ENCODE data around the gene UNC13A. TPM values are rescaled to one million over a fixed set of nuclear protein-coding genes. Genes with fewer than 3 reads are reported as not detected.

UNC13A gene
- total RNA-seq, 4 donors from 2014 or later, result 0.06 to 0.22 TPM; not detected in 2

DNA sequence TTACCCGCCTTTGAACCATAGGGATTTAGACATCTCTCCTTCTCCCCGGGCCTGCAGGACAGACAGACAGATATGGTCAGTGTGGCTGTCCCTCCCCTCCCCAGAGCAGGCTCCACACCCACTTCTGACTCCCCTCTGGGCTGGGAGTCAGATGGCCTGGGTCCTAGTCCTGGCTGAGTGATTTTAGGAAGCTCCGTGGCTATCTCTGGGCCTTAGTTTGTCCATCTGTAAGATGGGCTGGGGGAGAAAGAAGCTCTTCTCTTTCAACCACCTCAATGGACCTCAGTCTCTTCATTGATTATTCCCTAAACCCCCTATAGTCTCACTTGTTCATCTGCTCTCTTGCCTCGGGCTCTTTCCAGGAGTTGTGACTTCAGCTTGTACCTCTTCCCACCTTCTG is 35.5 kb downstream of the UNC13A start:
- H3K27ac ChIP-seq, result no peak overlapping the region
- 78 to 92% methylated on average over 3 to 4 of the region's 4 CpGs for WGBS, 2 donors
- DNase-seq, result no peak
- H3K27me3 ChIP-seq, result peaks cover 0 to 23% (median 0%) of the 10 kb centered on the region in 4 donors
- H3K4me3 ChIP-seq, result no peak overlapping the region
- no peaks in the 10 kb centered on the region for H3K4me1 ChIP-seq
- H3K9me3 ChIP-seq, result peaks cover 0 to 11% (median 0%) of the 10 kb centered on the region in 3 donors
- intact Hi-C loops (cut with DNase I), result no loop called here
- no peaks in the 10 kb centered on the region for H3K36me3 ChIP-seq
- TF ChIP-seq POLR2A (IDR thresholded peaks at IDR 0.05) (no peak), CTCF (IDR thresholded peaks at IDR 0.05) (no peak)

GRCh38 chr19:17648786-17649185 is 39.4 kb downstream of the UNC13A start:
- H3K27ac ChIP-seq, result no peak overlapping the region
- WGBS, 2 donors, result 75% methylated on average over 10 of the region's 12 CpGs; no CpG with 5 or more reads in 1 of the 2 donors
- no peak overlapping the region for H3K4me3 ChIP-seq
- no peaks in the 10 kb centered on the region for H3K36me3 ChIP-seq
- H3K9me3 ChIP-seq, result no peaks in the 10 kb centered on the region
- H3K27me3 ChIP-seq, result peaks cover 0 to 39% (median 1%) of the 10 kb centered on the region in 4 donors
- intact Hi-C loops (cut with DNase I), result no loop called here
- no peak for DNase-seq
- no peaks in the 10 kb centered on the region for H3K4me1 ChIP-seq
- TF ChIP-seq POLR2A (IDR thresholded peaks at IDR 0.05), result no peak
- no peak for TF ChIP-seq CTCF (IDR thresholded peaks at IDR 0.05)

DNA sequence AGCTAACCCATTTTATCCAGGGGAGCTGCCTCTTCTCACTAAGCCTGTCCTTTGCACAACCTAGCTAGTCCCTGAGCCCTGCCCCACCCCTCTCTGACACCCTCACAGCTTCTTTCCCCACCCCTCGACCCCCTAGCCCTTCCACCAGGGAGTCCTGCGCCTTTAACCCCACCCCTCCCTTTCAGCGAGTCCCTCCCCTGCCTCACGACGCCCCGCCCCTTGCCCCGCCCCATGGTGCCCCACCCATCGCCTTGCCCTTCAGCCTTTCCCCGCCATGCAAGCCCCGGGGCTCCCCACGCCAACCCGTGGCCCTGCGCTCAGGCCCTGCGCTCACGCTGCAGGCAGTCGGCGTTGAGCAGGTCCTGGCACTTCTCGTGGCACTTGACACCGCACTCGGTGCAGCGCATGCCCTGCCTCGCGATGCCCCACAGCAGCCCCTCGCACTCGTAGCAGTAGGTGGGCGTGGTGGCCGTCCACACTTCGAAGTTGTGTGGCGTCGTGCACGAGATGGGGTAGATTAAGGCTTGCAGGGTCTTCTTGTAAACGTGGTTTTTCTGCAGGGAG is 40.0 kb downstream of the UNC13A start:
- Histone ChIP-seq H3K4me3 (no peak overlapping the region), H3K9me3 (no peaks in the 10 kb centered on the region), H3K27me3 (peaks cover 0 to 39% (median 1%) of the 10 kb centered on the region in 4 donors), H3K4me1 (no peaks in the 10 kb centered on the region), H3K27ac (no peak overlapping the region), H3K36me3 (no peaks in the 10 kb centered on the region)
- TF ChIP-seq POLR2A (IDR thresholded peaks at IDR 0.05), result no peak
- no peak for TF ChIP-seq CTCF (IDR thresholded peaks at IDR 0.05)
- DNase-seq, result no peak
- intact Hi-C loops (cut with DNase I), result no loop called here
- 64 to 76% methylated on average over 24 to 26 of the region's 32 CpGs for WGBS, 2 donors

DNA sequence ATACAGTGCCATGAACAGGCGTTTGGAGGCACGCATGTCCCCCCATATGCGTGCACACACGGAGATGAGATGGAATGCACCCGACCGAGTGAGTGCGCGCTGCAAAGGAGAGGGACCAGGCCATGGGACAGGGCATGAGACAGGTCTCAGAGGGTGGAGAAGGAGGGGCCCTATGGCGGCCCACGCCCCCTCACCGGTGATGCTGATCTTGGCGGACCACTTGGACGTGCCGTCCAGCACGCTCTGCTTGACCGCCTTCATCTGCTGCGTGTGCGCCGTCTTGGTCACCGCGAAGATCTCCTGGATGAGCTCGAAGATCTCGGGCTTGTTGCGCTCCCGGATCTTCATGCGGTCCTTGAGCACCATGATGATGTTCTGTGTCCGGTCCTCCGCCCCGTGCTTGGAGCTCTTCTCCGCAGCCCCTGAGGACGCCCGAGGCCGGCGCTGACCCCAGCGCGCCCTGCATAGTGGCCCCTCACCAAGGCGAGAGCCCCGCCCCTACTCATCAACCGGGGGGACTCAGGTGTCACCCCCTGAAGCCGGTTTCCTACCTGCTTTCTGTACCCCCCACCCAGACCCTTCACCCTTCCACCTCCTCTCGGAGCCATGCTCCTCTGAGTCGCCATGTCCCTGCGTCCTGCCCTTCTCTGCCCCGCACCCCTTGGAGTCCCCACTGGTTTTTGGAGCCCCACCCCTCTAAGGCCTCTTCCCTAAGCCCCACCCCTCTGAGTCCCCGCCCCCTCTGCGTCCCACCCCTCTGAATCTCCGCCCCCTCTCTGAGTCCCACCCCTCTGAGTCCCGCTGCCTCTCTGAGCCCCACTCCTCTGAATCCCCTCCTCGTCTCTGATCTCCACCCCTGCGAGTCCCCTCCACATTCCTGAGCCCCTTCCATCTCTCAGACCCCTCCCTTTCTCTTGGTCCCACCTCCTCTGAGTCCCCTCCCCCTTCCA is 40.8 kb downstream of the UNC13A start:
- H3K27me3 ChIP-seq, result peaks cover 0 to 45% (median 1%) of the 10 kb centered on the region in 4 donors
- no peak overlapping the region for H3K27ac ChIP-seq
- no peak for DNase-seq
- H3K4me1 ChIP-seq, result no peaks in the 10 kb centered on the region
- no peak overlapping the region for H3K4me3 ChIP-seq
- intact Hi-C loops (cut with DNase I), result no loop called here
- TF ChIP-seq POLR2A (IDR thresholded peaks at IDR 0.05), result no peak
- no peak for TF ChIP-seq CTCF (IDR thresholded peaks at IDR 0.05)
- H3K36me3 ChIP-seq, result no peaks in the 10 kb centered on the region
- WGBS, 2 donors, result 87 to 91% methylated on average over 31 to 33 of the region's 50 CpGs
- no peaks in the 10 kb centered on the region for H3K9me3 ChIP-seq

DNA sequence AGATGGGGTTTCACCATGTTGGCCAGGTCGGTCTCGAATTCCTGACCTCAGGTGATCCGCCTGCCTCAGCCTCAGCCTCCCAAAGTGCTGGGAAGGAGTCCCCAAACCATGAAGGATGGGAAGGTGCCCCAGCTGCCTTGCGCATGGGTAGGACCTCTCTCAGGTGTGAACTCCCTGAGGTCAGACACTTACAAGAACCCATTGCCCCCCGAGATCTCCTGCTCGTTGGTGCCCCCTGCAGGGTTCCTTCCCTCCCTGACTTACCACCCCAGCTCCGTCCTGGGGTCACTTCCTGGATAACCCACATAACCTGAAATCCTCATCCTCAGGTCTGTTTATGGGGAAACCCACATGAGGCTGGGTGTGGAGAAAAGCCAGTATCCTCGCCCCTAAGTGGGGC is 41.7 kb downstream of the UNC13A start:
- 50 to 70% methylated on average over 1 to 2 of the region's 8 CpGs for WGBS, 2 donors

More for the DNA sequence above, 41.7 kb downstream of the UNC13A start:
- Histone ChIP-seq H3K36me3 (no peaks in the 10 kb centered on the region), H3K27me3 (peaks cover 0 to 48% (median 1%) of the 10 kb centered on the region in 4 donors), H3K4me1 (no peaks in the 10 kb centered on the region), H3K9me3 (no peaks in the 10 kb centered on the region), H3K4me3 (no peak overlapping the region), H3K27ac (no peak overlapping the region)
- no peak for DNase-seq
- intact Hi-C loops (cut with DNase I), result no loop called here
- no peak for TF ChIP-seq POLR2A (IDR thresholded peaks at IDR 0.05)
- no peak for TF ChIP-seq CTCF (IDR thresholded peaks at IDR 0.05)
